ENCODE measurements around the gene KRTAP9-8. TPM values are rescaled to one million over a fixed set of nuclear protein-coding genes. Genes with fewer than 3 reads are reported as not detected.

Gene KRTAP9-8
- total RNA-seq, 2 donors from 2014 or later, result not detected

- Histone ChIP-seq H3K4me1 (ENCODE audit: control insufficient read depth, insufficient read depth, low read length) (no peaks in the 10 kb centered on the region), H3K9ac (ENCODE audit: extremely low read depth, low read length, poor library complexity, severe bottlenecking) (no peak overlapping the region), H3K27ac (ENCODE audit: low read depth, low read length) (no peak overlapping the region), H3K36me3 (ENCODE audit: control insufficient read depth, insufficient read depth, low read length) (no peaks in the 10 kb centered on the region), H3K9me3 (ENCODE audit: control insufficient read depth, low read length) (no peaks in the 10 kb centered on the region), H3K27me3 (ENCODE audit: control insufficient read depth, insufficient read depth, low read length, poor library complexity, severe bottlenecking) (peaks cover 58% of the 10 kb centered on the region), H3K4me3 (ENCODE audit: low read length) (no peak overlapping the region)
- no peaks in the 10 kb centered on the region for H3K36me3 Mint-ChIP-seq (ENCODE audit: low read depth)
- no peak overlapping the region for H3K27ac Mint-ChIP-seq
- H3K4me3 Mint-ChIP-seq, result no peak overlapping the region
- H3K27me3 Mint-ChIP-seq (ENCODE audit: insufficient read depth), result peaks cover 44% of the 10 kb centered on the region
- no CpG with 5 or more reads among the region's 1 CpG for WGBS, 2 experiments (ENCODE audit: insufficient coverage in 1 of 2, insufficient read length in 1 of 2)
- TF ChIP-seq CTCF (conservative IDR thresholded peaks at IDR 0.05), result no peak
- no peaks in the 10 kb centered on the region for H3K9me3 Mint-ChIP-seq
- DNase-seq, result no peak
- no peaks in the 10 kb centered on the region for H3K4me1 Mint-ChIP-seq
Measured at GRCh38 chr17:41256291-41256685, 18.5 kb downstream of the KRTAP9-8 start.

GRCh38 chr17:41258406-41258805, 20.6 kb downstream of the KRTAP9-8 start:
- Histone ChIP-seq H3K27ac (ENCODE audit: low read depth, low read length) (no peak overlapping the region), H3K4me3 (ENCODE audit: low read length) (no peak overlapping the region), H3K9me3 (ENCODE audit: control insufficient read depth, low read length) (no peaks in the 10 kb centered on the region), H3K27me3 (ENCODE audit: control insufficient read depth, insufficient read depth, low read length, poor library complexity, severe bottlenecking) (peaks cover 39% of the 10 kb centered on the region), H3K36me3 (ENCODE audit: control insufficient read depth, insufficient read depth, low read length) (no peaks in the 10 kb centered on the region), H3K9ac (ENCODE audit: extremely low read depth, low read length, poor library complexity, severe bottlenecking) (no peak overlapping the region), H3K4me1 (ENCODE audit: control insufficient read depth, insufficient read depth, low read length) (no peaks in the 10 kb centered on the region)
- H3K4me1 Mint-ChIP-seq, result no peaks in the 10 kb centered on the region
- DNase-seq, result no peak
- H3K27me3 Mint-ChIP-seq (ENCODE audit: insufficient read depth), result peaks cover 45% of the 10 kb centered on the region
- no peak overlapping the region for H3K4me3 Mint-ChIP-seq
- TF ChIP-seq CTCF (conservative IDR thresholded peaks at IDR 0.05), result no peak
- no peak overlapping the region for H3K27ac Mint-ChIP-seq
- H3K9me3 Mint-ChIP-seq, result no peaks in the 10 kb centered on the region
- H3K36me3 Mint-ChIP-seq (ENCODE audit: low read depth), result no peaks in the 10 kb centered on the region

GRCh38 chr17:41263212-41263611, 25.4 kb downstream of the KRTAP9-8 start:
- Mint-ChIP-seq H3K4me1 (no peaks in the 10 kb centered on the region), H3K9me3 (no peaks in the 10 kb centered on the region), H3K36me3 (ENCODE audit: low read depth) (no peaks in the 10 kb centered on the region), H3K4me3 (no peak overlapping the region), H3K27me3 (ENCODE audit: insufficient read depth) (peaks cover 30% of the 10 kb centered on the region), H3K27ac (no peak overlapping the region)
- WGBS, 2 experiments (ENCODE audit: insufficient coverage in 1 of 2, insufficient read length in 1 of 2), result 96% methylated on average over 1 of the region's 2 CpGs; no CpG with 5 or more reads in 1 of the 2 experiments
- no peaks in the 10 kb centered on the region for H3K36me3 ChIP-seq (ENCODE audit: control insufficient read depth, insufficient read depth, low read length)
- no peaks in the 10 kb centered on the region for H3K9me3 ChIP-seq (ENCODE audit: control insufficient read depth, low read length)
- H3K4me1 ChIP-seq (ENCODE audit: control insufficient read depth, insufficient read depth, low read length), result no peaks in the 10 kb centered on the region
- no peak overlapping the region for H3K27ac ChIP-seq (ENCODE audit: low read depth, low read length)
- TF ChIP-seq CTCF (conservative IDR thresholded peaks at IDR 0.05), result no peak
- no peak overlapping the region for H3K4me3 ChIP-seq (ENCODE audit: low read length)
- DNase-seq, result no peak
- H3K27me3 ChIP-seq (ENCODE audit: control insufficient read depth, insufficient read depth, low read length, poor library complexity, severe bottlenecking), result peaks cover 31% of the 10 kb centered on the region
- H3K9ac ChIP-seq (ENCODE audit: extremely low read depth, low read length, poor library complexity, severe bottlenecking), result no peak overlapping the region
